Neural cell (in vitro differentiated cells): ENCODE measurements around the gene ASIC2.

Source experiments
- EP300 ChIP-seq: fragments of 450-650 bp; conservative IDR thresholded peaks from 2 replicates; pipeline ENCODE4 v1.6.1; 2014; ENCODE audit warnings: antibody characterized with exemption, mild to moderate bottlenecking, moderate library complexity; ENCODE audit not compliant: poor library complexity, severe bottlenecking
- TF ChIP-seq, protein P1 (sequence below): fragments of 450-650 bp; IDR thresholded peaks from 2 replicates; pipeline ENCODE4 v1.5.1; 2014; ENCODE audit warnings: antibody characterized with exemption, mild to moderate bottlenecking, moderate library complexity; ENCODE audit not compliant: poor library complexity, severe bottlenecking

- TF ChIP-seq EP300, result no peak
- TF ChIP-seq, protein P1, sequence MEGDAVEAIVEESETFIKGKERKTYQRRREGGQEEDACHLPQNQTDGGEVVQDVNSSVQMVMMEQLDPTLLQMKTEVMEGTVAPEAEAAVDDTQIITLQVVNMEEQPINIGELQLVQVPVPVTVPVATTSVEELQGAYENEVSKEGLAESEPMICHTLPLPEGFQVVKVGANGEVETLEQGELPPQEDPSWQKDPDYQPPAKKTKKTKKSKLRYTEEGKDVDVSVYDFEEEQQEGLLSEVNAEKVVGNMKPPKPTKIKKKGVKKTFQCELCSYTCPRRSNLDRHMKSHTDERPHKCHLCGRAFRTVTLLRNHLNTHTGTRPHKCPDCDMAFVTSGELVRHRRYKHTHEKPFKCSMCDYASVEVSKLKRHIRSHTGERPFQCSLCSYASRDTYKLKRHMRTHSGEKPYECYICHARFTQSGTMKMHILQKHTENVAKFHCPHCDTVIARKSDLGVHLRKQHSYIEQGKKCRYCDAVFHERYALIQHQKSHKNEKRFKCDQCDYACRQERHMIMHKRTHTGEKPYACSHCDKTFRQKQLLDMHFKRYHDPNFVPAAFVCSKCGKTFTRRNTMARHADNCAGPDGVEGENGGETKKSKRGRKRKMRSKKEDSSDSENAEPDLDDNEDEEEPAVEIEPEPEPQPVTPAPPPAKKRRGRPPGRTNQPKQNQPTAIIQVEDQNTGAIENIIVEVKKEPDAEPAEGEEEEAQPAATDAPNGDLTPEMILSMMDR, result no peak
Observed at GRCh38 chr17:33073416-33073815, 219.7 kb downstream of the ASIC2 start.
